Subcutaneous adipose tissue (tissue), 4 donors: ENCODE results near the gene RPS8. TPM values are rescaled to one million over a fixed set of nuclear protein-coding genes. Genes with fewer than 3 reads are reported as not detected.

Experiments used
- CTCF ChIP-seq: fragments of 450-650 bp; IDR thresholded peaks from one replicate; pipeline ENCODE4 v1.5.1; 2016; ENCODE audit warnings: low read depth, mild to moderate bottlenecking, control low read depth, antibody characterized with exemption, moderate library complexity
- total RNA-seq, 4 donors: library from RNA; depleted of rRNA; stranded (reverse); fragments of >200 nt; gene quantifications; one replicate each; pipeline ENCODE4 v1.1.0, GENCODE V29; 2016

Gene RPS8
- total RNA-seq, 4 donors from 2014 or later, result 1,837 to 2,469 (median 2,281) TPM

DNA sequence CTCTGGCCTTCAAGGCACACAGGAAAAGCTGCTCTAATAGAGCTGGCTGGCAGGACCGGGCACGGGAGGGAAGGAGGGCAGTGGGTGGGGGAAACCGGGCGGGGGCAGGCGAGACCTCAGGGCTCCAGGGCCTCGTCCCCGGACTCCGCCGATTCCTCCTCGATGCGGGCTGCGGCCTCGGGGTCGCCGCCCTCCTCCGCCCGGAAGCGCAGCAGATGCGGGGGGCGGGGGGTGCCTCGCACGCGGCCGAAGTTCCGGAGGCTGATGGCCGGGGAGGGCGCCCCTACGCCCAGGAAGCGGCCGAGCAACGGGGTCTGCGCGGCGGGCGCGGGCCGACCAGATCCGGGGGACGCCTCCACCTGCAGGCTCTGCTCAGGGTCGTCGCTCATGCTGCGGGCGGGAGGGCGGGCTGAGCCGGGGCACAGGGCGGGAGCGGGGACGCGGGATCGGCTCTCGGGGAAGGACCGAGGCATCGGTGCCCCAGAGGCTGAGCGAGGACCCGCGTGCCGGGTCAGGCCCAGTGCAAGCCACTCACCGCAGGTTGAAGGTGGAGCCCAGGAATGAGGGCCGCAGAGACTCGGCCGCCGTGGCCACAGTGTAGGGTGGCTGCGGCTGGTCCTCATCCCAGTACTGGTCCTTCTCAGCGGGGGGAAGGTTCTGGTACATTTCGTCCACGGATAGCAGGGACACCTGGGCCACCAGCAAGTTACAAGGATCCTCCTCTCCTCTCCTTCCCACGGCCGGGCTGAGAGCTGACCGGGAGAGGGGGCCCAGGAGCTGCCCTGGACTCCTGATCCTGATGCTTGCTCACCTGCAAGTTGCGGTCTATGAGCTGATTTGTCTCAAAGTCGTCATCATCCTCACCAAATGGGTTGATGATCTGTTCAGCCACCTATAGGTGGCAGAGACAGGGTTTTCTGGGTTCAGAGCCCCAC, 9.0 kb downstream of the RPS8 start:
- TF ChIP-seq CTCF, result no peak

DNA sequence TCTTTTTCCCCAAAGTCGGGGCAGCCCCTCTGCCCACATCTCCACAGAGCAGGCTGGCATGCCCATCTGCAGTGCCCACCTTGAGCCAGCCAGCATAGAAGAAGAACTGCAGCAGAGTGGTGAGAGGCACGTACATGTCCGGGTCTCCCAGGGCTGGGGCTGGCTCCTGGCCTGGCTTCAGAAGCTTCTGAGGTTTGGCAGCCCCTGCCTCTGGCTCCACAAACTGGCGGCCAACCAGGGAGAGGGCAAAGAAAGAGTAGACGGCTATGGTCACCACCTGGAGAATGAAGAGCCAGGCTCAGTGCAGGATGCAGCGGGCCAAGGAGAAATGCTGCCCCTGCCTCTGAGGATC, 9.7 kb downstream of the RPS8 start:
- no peak for TF ChIP-seq CTCF

GRCh38 chr1:44785501-44786137, 10.3 kb downstream of the RPS8 start:
- TF ChIP-seq CTCF, result no peak

GRCh38 chr1:44786138-44786840, 10.9 kb downstream of the RPS8 start:
- TF ChIP-seq CTCF, result no peak

GRCh38 chr1:44786841-44787426, 11.6 kb downstream of the RPS8 start:
- no peak for TF ChIP-seq CTCF

- no peak for TF ChIP-seq CTCF
These were observed 12.2 kb downstream of the RPS8 start for GRCh38 chr1:44787506-44787905.
